Activated T-helper 1 cell treated with anti-CD3 and anti-CD28 coated beads, Interleukin-2, amount 50 U/mL, for 16 hours (primary cell): ENCODE measurements around the gene SPACA6.

Source experiments
- DNase-seq, 2 donors: peaks; one replicate each; pipeline ENCODE4 v3.0.0-alpha.2; 2020; ENCODE audit warnings: low read depth in 1 of 2, low spot score in 1 of 2

The SPACA6 gene

DNA sequence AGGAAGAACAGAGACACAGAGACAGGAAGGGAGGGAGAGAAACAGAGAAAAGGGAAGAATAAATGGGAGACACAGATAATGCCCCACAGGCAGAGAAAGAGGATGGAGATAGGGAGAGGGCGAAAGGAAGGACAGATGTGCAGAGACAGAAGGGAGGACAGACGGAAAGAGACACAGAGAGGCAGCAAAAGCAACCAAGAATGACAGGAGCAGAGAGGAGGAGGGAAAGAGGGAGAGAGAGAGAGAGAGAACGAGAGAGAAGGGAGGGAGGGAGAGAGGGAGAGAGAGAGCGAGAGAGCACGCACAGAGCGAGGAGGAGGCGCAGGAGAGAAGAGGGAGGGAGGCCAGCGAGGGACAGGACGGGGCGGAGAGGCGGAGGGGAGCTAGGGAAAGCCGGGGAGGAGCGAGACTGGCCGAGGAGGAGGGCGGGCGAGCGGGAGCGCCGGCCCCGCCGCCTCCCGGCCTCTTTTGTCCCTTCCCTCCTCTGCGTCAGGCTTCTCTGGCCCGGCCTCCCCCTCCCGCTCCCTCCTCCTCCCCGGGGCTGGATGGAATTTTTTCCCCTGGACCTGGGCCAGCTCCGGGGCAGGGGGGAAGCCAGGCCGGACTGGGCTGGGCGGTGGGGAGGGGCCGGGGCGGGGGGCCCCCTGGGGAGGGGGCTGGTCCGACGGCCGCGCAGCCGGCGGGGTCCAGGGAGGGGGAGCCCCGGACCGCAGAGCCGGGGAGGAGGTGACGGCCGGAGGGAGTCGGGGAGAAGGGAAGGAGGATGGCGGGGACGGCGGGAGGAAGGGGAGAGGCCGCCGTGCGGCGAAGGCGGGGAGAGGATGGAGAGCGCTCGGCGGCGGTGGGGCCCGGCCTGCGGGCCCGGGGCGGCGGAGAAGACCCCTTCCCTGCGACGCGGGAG, 4.2 kb upstream of the SPACA6 start:
- no peak for DNase-seq

DNA sequence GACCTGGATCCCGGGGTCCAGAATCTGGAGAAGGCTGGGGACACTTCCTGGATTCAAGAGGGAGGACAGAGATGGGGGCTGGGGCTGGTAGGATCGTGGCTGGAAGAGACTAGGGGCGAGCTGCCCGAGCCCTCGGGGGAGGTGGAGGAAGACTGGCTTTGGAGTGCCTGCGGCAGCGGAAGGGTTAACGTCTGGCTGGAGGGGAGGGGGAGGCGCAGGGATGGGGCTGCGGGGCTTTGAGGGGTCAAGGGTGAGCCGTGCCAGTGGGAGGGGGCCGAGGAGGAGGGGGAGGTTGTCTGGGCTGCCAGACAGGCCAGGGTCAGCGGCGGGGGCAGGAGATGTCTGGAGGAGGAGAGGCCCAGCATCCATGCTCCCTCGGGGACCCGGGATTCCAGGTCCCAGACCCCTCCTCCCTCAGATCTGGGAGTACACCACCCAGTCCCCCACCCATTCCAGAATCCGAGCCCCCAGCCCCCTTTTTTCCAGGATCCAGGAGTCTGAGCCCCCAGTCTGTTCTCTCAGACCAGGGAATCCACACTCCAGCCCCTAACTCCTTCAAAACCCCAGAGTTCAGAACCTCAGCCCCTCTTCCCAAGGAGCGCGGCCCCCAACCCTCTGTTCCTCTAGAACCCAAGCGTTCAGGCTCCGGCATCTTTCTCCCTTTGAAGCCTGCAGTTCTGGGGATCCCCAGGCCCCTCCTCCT, 3.2 kb upstream of the SPACA6 start:
- DNase-seq = no peak

GRCh38 chr19:51690454-51691073, 2.6 kb upstream of the SPACA6 start:
- peak; percentile 26 to 47 for DNase-seq

GRCh38 chr19:51691074-51691583, 2.0 kb upstream of the SPACA6 start:
- DNase-seq = no peak

DNA sequence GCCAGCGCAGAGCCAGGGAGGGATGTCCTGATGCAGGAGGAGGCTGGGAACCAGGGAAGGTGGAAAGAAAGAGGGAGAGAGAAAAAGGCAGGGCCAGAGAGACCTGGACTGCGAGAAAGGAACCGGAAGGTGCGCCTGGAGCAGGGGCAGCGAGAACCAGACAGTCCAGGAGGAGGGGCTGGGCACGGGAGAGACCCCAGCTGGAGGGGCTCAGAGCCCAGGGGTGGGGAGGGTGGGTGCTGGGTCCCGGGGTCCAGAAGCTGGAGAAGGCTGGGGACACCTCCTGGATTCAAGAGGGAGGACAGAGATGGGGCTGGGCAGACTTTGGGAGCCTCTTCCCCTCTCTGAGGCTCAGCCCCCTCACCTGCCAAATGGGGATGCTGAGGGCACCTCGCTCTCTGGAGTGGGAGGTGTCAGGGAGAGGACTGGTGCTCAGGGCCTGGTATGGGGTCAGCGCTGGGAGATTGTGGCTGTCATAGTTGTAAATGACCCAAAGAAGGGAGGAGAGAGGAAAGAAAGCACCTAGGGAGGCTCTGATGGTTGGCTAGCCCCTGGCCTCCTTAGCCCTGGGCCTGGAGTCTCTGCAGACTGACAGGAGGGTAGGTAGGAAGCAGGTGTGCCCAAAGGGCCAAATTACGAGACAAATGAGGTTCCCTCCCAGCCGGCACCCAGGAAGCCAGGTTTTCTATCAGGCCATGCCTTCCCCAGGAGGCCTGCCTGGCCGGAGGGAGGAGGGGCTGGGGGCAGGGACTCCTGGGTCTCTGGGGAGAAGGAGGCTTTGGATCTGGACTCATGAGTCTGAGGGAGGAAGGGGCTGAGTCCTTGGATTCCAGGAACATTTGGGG, 1.3 kb upstream of the SPACA6 start:
- DNase-seq = no peak

DNA sequence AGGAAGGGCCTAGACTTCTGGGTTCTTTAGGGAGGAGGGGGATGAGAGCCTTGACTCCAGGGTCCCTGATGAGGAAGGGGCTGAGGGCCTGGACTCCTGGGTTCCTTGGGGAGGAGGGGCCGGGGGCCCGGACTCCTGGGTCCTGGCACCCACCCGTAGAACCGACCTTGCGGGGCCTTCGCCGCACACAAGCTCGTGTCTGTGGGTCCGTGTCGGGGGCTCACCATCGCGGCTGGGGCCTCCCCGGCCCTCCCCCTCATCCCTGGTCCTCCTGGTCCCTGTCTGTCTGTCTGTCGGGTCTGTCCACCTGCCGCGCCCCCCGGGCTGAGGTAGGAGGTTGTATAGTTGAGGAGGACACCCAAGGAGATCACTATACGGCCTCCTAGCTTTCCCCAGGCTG, 662 bp upstream of the SPACA6 start:
- no peak for DNase-seq

- DNase-seq = no peak
These were observed 689 bp downstream of the SPACA6 start for GRCh38 chr19:51693819-51694218.

GRCh38 chr19:51694318-51695085, 1.4 kb downstream of the SPACA6 start:
- DNase-seq = no peak

DNA sequence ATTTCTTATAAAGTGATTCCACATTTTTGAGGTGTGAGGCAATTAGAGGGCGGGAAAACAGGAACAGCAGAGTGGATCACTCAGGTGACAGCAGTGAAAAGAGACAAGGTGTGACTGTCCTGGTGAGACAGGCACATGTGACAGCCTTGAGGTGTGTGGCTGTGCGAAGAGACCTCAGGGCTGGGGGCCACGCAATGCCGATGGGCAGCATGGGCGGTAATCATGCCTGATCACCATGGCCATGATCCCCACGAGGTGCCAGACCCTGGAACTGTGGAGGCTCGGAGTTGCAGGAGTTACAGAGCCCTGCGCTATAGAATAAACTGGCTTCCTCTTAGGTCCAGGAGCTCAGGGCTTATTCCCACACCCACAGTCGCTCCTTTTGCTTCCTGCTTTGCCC, 2.0 kb downstream of the SPACA6 start:
- no peak for DNase-seq

DNA sequence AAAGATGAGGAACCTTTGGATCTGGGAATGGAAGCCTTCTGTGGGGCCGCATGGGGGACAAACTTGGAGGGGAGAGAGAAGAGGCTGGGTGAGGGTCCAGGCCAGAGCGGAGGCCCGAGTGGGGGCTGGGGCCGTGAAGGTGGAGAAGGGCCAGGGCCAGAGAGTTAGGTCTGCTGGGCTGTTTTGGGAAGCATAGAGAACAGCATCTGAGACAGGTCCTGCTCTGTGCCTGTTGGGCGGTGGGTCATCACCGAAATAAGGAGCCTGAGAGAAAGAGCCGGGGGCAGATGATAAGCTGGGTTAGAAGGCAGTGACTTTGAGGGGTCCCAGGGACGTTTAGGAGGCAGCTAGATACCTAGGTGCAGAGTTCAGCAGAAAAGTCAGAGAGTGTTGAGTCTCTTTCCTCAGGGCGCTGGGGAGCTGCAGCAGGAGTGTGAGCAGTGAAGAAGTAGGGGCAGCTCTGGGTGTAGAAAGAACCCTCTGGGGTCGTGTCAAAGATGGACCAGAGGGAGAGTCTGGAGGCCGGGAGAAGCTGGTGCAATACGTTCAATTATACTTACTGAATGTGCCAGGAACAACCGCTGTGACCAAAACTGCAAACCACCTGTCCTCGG, 2.7 kb downstream of the SPACA6 start:
- no peak for DNase-seq

DNA sequence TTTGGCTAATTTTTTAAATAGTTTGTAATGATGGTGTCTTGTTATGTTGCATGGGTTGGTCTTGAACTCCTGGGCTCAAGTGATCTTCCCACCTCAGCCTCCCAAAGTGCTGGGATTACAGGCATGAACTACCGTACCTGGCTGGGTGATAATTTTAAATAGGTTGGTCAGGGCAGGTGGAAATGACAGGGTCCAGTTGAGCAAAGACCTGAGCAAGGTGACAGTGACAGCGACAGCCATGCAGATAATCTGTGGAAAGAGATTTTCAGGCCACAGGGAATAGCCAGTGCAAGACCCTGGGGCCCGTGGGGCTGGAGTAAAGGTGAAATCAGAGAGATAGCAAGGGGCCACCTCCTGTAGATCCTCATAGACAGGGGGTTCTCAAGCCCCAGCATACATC, 3.5 kb downstream of the SPACA6 start:
- no peak for DNase-seq

DNA sequence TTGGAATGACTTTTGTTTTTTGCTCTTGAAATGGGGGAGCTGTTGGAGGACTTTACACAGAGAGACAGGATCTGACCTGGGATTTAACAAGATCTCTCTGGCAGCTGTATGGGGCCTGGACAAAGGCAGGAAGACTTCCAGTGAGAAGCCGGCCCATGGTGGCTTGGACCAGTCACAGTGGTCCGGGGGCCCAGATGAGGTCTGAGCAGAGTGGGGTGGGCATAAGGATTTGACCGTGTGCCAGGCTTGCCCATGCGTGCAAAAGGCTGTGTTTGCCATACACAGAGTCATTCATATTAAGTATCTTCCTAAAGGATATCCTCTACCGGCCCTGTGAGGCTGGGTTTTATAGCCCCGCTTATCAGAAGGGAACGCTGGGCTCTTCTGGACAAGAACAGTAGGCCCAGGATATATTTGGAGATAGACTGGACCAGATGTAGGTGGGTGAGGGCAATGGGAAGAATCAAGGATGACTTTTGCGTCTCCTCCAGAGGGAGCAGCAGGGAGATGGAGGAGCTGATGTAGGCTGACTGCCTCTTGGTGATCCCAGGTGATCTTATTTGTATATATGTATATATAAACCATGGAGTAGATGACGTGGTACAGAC, 4.1 kb downstream of the SPACA6 start:
- no peak for DNase-seq

DNA sequence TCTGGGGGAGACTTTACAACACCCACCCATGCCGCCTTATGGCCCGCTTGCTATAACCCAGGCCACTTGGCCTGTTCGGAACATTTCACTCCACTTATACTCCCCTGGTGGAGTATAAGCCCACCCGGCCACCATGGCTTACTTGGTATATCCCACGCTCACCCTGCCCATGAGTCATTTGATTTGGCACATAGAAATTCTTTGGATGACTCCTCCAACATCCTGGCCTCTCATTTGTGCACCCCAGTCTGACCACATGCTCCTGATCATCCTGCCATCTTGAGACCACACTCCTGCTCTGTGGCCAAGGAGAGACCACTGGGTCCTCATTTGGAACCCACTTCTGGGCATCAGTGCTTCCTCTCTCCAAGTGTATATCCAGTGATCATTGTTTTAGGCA, 5.2 kb downstream of the SPACA6 start:
- no peak for DNase-seq

DNA sequence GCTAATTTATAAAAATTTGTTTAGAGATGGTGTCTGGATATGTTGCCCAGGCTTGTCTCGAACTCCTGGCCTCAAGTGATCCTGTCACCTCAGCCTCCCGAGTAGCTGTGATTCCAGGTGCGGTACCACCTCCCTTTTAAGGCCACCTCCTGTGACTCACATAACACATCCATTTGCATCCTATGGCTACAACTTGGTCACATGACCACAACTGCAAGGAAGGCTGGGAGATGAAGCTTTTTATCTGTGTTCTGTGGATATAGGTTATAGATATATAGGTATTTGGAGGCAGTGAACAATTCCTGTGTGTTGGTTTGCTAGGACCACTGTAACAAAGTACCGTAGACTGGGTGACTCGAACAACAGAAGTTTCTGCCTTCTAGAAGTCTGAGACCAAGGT, 6.0 kb downstream of the SPACA6 start:
- no peak for DNase-seq

GRCh38 chr19:51701468-51702100, 8.5 kb downstream of the SPACA6 start:
- DNase-seq = no peak

GRCh38 chr19:51702103-51702824, 9.1 kb downstream of the SPACA6 start:
- DNase-seq = peak in 1 of 2 donors; percentile 25

GRCh38 chr19:51702825-51703574, 9.9 kb downstream of the SPACA6 start:
- no peak for DNase-seq
